Small intestine (tissue), 7 donors: ENCODE data around the gene ARHGAP15. TPM values are rescaled to one million over a fixed set of nuclear protein-coding genes. Genes with fewer than 3 reads are reported as not detected.

Source experiments
- DNase-seq, 2 donors: peaks; one replicate each; pipeline versions ENCODE4 v3.0.0 to v3.0.0-alpha.2; 2013
- FAIRE-seq: peaks from 2 replicates; lab custom pipeline; 2012; peaks lifted over from hg19 to GRCh38; lab: Jason Lieb, UNC
- H3K27ac ChIP-seq, 3 donors: one replicate each; pipeline ENCODE4 v1.5.1; 2013; ENCODE audit warnings: low read length in 2 of 3, mild to moderate bottlenecking in 2 of 3, control low read depth in 1 of 3, inconsistent platforms in 1 of 3, low read depth in 1 of 3, moderate library complexity in 1 of 3
- H3K27me3 ChIP-seq, 3 donors: one replicate each; pipeline ENCODE4 v1.6.1; 2013; ENCODE audit warnings: low read length in 3 of 3, inconsistent platforms in 1 of 3; ENCODE audit not compliant: control insufficient read depth in 3 of 3, insufficient read depth in 3 of 3
- H3K36me3 ChIP-seq, 3 donors: one replicate each; pipeline ENCODE4 v1.6.1; 2013; ENCODE audit warnings: low read length in 3 of 3, inconsistent platforms in 1 of 3, low read depth in 1 of 3, mild to moderate bottlenecking in 1 of 3, moderate library complexity in 1 of 3; ENCODE audit not compliant: control insufficient read depth in 3 of 3, insufficient read depth in 2 of 3
- H3K4me1 ChIP-seq, 3 donors: one replicate each; pipeline ENCODE4 v1.6.1; 2013; ENCODE audit warnings: low read length in 2 of 3, inconsistent platforms in 1 of 3, low read depth in 1 of 3, mild to moderate bottlenecking in 1 of 3, moderate library complexity in 1 of 3; ENCODE audit not compliant: control insufficient read depth in 3 of 3, insufficient read depth in 2 of 3
- H3K4me3 ChIP-seq, 3 donors: one replicate each; pipeline ENCODE4 v1.5.1; 2013; ENCODE audit warnings: low read length in 3 of 3, control low read depth in 1 of 3, inconsistent platforms in 1 of 3, low read depth in 1 of 3, mild to moderate bottlenecking in 1 of 3, moderate library complexity in 1 of 3
- H3K9me3 ChIP-seq, 2 donors: one replicate each; pipeline ENCODE4 v1.6.1; 2013; ENCODE audit warnings: low read depth in 1 of 2, low read length in 1 of 2; ENCODE audit not compliant: control insufficient read depth in 2 of 2, insufficient read depth in 1 of 2
- WGBS, 3 donors: extraction: QIAGEN DNeasy Blood & Tissue Kit; methylation state at CpG; one replicate each; pipeline ENCODE4 v1.1.7; 2013; 5-methylcytosine and 5-hydroxymethylcytosine counted together
- polyA plus RNA-seq, 4 donors: library from polyadenylated mRNA; stranded (reverse) in 3 of 4; unstranded in 1 of 4; fragments of 200-250 nt in 3 of 4; fragments of 120-200 nt in 1 of 4; gene quantifications; one replicate each; pipeline versions ENCODE4 v1.2.1 to v1.2.3, GENCODE V29; 2013
- donor health status: healthy with polysubstance abuse.
- donor health status: control.
- donor health status: control.
- donor health status: Bipolar disorder and iron deficiency.
- donor health status: healthy.

Gene ARHGAP15
- polyA plus RNA-seq, 4 donors, result 0.67 to 18.2 (median 10.1) TPM

- H3K36me3 ChIP-seq, result no peaks in the 10 kb centered on the region
- H3K9me3 ChIP-seq, result no peaks in the 10 kb centered on the region
- H3K27me3 ChIP-seq, result no peaks in the 10 kb centered on the region
- DNase-seq (no peak), FAIRE-seq (no peak)
- 3 to 53% (median 24%) methylated on average over 1 of the region's 1 CpG for WGBS, 3 donors
- no peak overlapping the region for H3K4me3 ChIP-seq
- no peak overlapping the region for H3K27ac ChIP-seq
- no peaks in the 10 kb centered on the region for H3K4me1 ChIP-seq
Observed at GRCh38 chr2:143514413-143514812, 385.2 kb downstream of the ARHGAP15 start.

DNA sequence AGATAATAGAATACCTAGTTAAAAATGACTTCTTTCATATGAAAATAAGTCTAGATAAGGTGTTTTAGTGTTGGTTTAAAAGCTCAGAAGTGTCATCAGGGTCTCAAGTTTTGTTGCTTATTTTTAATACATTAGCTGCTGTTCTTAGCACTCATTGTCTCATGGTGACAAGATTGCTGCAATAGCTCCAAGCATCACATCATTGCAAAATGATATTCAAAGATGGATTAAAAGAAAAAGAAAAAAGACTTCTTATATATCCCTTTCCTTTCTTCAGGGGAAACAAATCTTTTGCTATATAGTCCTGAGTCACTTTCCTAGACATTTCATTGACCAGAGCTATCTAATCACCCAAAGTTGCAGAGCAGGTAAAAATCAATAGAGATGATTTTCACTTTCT is 386.1 kb downstream of the ARHGAP15 start:
- H3K4me3 ChIP-seq, result no peak overlapping the region
- H3K27ac ChIP-seq, result no peak overlapping the region
- H3K36me3 ChIP-seq, result no peaks in the 10 kb centered on the region
- DNase-seq (no peak), FAIRE-seq (no peak)
- no peaks in the 10 kb centered on the region for H3K4me1 ChIP-seq
- H3K27me3 ChIP-seq, result no peaks in the 10 kb centered on the region
- no peaks in the 10 kb centered on the region for H3K9me3 ChIP-seq

- DNase-seq, result no peak
- no peak for FAIRE-seq
- H3K9me3 ChIP-seq, result no peaks in the 10 kb centered on the region
- 23 to 52% (median 47%) methylated on average over 3 of the region's 3 CpGs for WGBS, 3 donors
- no peaks in the 10 kb centered on the region for H3K4me1 ChIP-seq
- H3K27me3 ChIP-seq, result no peaks in the 10 kb centered on the region
- H3K27ac ChIP-seq, result no peak overlapping the region
- H3K4me3 ChIP-seq, result no peak overlapping the region
- no peaks in the 10 kb centered on the region for H3K36me3 ChIP-seq
Observed at GRCh38 chr2:143519521-143519920, 390.3 kb downstream of the ARHGAP15 start.

DNA sequence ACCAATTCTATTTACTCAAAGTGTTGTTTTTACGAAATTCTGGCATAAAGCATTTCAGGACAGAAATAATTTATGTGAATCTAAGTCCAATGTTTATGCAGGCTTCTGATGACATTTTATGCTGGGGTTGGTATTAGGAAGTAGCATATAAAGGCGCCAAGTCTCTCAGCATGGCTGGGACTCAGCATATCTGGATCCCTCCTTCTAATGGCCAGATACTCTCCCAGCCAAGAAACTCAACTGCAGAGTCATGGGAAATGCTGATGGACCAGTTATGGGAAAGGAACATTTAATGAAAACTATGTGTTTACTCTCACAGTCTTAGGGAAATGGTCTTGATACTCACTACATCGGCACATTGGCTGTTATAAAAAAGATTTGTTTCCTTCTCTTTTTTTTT is 392.2 kb downstream of the ARHGAP15 start:
- no peaks in the 10 kb centered on the region for H3K36me3 ChIP-seq
- FAIRE-seq, result no peak
- no peaks in the 10 kb centered on the region for H3K9me3 ChIP-seq
- peak overlapping the region in 1 of 3 donors; percentile 39 for H3K27ac ChIP-seq
- no peak overlapping the region for H3K4me3 ChIP-seq
- no peaks in the 10 kb centered on the region for H3K4me1 ChIP-seq
- WGBS, 3 donors, result 63 to 82% (median 75%) methylated on average over 3 of the region's 3 CpGs
- H3K27me3 ChIP-seq, result no peaks in the 10 kb centered on the region
- DNase-seq, result no peak

DNA sequence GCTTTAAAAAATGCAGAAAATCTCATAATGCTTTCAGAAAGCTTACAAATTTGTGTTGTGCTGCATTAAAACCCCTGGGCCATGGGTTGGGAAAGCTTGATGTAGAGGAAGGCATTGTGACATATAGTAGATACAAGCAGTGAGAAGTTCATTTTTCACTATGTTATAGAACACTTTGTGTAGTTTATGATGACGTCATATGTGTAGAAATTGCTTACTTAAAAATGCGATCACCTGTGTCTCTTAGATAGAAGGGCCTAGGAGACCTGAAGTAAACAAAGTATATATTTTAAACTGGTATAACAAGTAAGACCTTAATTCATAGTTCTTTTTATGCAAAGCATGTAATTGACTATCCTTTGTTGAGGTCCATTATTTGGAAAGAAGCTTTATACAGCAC is 393.5 kb downstream of the ARHGAP15 start:
- 90 to 92% (median 91%) methylated on average over 2 of the region's 2 CpGs for WGBS, 3 donors
- Histone ChIP-seq H3K9me3 (no peaks in the 10 kb centered on the region), H3K27me3 (no peaks in the 10 kb centered on the region), H3K4me1 (no peaks in the 10 kb centered on the region), H3K27ac (no peak overlapping the region), H3K36me3 (no peaks in the 10 kb centered on the region), H3K4me3 (no peak overlapping the region)
- no peak for FAIRE-seq
- no peak for DNase-seq

- DNase-seq (peak in 1 of 2 donors; percentile 2), FAIRE-seq (no peak)
- peak overlapping the region in 1 of 3 donors; percentile 24 for H3K27ac ChIP-seq
- no peaks in the 10 kb centered on the region for H3K36me3 ChIP-seq
- no peaks in the 10 kb centered on the region for H3K4me1 ChIP-seq
- H3K4me3 ChIP-seq, result no peak overlapping the region
- 45 to 55% (median 51%) methylated on average over 2 of the region's 2 CpGs for WGBS, 3 donors
- no peaks in the 10 kb centered on the region for H3K27me3 ChIP-seq
- no peaks in the 10 kb centered on the region for H3K9me3 ChIP-seq
Observed at GRCh38 chr2:143524119-143524553, 394.9 kb downstream of the ARHGAP15 start.

DNA sequence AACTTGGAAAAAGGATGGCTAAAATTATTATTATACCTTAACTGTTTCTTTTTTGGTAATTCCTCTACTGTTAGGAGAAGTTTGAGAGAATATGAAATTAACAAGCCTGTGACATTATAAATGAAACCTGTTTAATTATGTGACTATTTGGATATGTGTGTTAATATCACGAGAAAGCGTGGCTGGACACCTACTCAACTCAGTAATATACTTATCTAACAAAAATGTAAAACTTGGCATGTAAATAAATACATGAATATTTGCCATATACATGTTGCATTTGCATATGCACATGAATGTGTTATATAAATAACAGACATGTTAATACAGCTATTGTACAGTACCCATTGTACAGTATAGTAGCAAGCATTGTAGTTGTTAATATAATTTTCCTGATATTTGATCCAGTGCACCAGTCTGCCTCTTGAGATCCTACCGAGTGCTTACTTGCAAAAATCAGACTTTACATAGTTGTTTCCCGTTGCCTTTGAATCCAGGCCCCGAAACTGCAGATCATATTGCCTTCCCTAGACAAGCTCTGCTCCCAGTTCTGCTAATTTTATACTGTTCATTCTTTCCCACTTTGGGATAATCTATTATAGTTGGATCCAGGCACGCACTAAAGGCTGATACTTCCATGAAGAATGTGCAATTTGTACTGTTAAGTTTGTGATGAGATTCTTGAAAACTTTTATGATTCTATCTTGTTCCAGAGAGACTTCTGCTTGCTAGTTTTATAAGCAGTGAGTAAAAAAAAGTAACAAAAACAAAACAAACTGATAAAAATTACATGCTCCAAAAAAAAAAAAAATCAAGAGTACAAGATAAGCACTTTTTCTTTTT is 395.6 kb downstream of the ARHGAP15 start:
- H3K27ac ChIP-seq, result peak overlapping the region in 1 of 3 donors; percentile 54
- H3K9me3 ChIP-seq, result no peaks in the 10 kb centered on the region
- H3K36me3 ChIP-seq, result no peaks in the 10 kb centered on the region
- FAIRE-seq, result no peak
- 63 to 79% (median 79%) methylated on average over 6 of the region's 6 CpGs for WGBS, 3 donors
- no peak overlapping the region for H3K4me3 ChIP-seq
- H3K4me1 ChIP-seq, result no peaks in the 10 kb centered on the region
- H3K27me3 ChIP-seq, result no peaks in the 10 kb centered on the region
- no peak for DNase-seq

- no peak for DNase-seq
- H3K4me1 ChIP-seq, result no peaks in the 10 kb centered on the region
- H3K36me3 ChIP-seq, result no peaks in the 10 kb centered on the region
- no peak for FAIRE-seq
- no peak overlapping the region for H3K4me3 ChIP-seq
- H3K9me3 ChIP-seq, result no peaks in the 10 kb centered on the region
- peak overlapping the region in 2 of 3 donors; percentile 7 to 83 for H3K27ac ChIP-seq
- H3K27me3 ChIP-seq, result no peaks in the 10 kb centered on the region
- WGBS, 3 donors, result 27 to 50% (median 33%) methylated on average over 2 of the region's 2 CpGs
Observed at GRCh38 chr2:143525402-143525860, 396.2 kb downstream of the ARHGAP15 start.
